SK-N-SH (cell line): ENCODE data around the gene WDR48.

ENCODE experiments used
- CTCF ChIP-seq: fragments of 200-600 bp; sonication (generic); IDR thresholded peaks from 2 replicates; pipeline ENCODE4 v1.6.1; 2017; ENCODE audit warnings: antibody characterized with exemption, mild to moderate bottlenecking, moderate library complexity
- SMC3 ChIP-seq: IDR thresholded peaks from 2 replicates; pipeline ENCODE4 v1.6.1; 2012; ENCODE audit warnings: low read depth, low read length, improper control_type of control experiment
- USF2 ChIP-seq: fragments of 150-350 bp; IDR thresholded peaks from 2 replicates; pipeline ENCODE4 v1.6.1; 2017; ENCODE audit warnings: antibody characterized with exemption, low read length, low read depth, borderline replicate concordance

- no peak for TF ChIP-seq USF2
- TF ChIP-seq SMC3, result no peak
- no peak for TF ChIP-seq CTCF
Measured at GRCh38 chr3:39105687-39106063, 53.9 kb downstream of the WDR48 start.
